Osteocyte (in vitro differentiated cells): ENCODE data around the gene DNAH11. TPM values are rescaled to one million over a fixed set of nuclear protein-coding genes. Genes with fewer than 3 reads are reported as not detected.

Source experiments
- DNase-seq: peaks from one replicate; pipeline ENCODE4 v3.0.0; 2021; ENCODE audit warnings: mixed read lengths; ENCODE audit not compliant: unreplicated experiment; ENCODE audit errors: extremely low spot score
- H3K27ac Mint-ChIP-seq: one replicate; pipeline ENCODE4 v1.8.0; 2021; ENCODE audit warnings: mild to moderate bottlenecking, mixed read lengths; ENCODE audit not compliant: unreplicated experiment
- H3K27me3 Mint-ChIP-seq: one replicate; pipeline ENCODE4 v1.8.0; 2021; ENCODE audit warnings: mixed read lengths; ENCODE audit not compliant: unreplicated experiment
- H3K36me3 Mint-ChIP-seq: one replicate; pipeline ENCODE4 v1.8.0; 2021; ENCODE audit warnings: mixed read lengths; ENCODE audit not compliant: unreplicated experiment
- H3K4me1 Mint-ChIP-seq: one replicate; pipeline ENCODE4 v1.8.0; 2021; ENCODE audit warnings: mixed read lengths; ENCODE audit not compliant: unreplicated experiment
- H3K4me3 Mint-ChIP-seq: one replicate; pipeline ENCODE4 v1.8.0; 2021; ENCODE audit warnings: mild to moderate bottlenecking, moderate library complexity, mixed read lengths; ENCODE audit not compliant: unreplicated experiment
- H3K9me3 Mint-ChIP-seq: one replicate; pipeline ENCODE4 v1.8.0; 2021; ENCODE audit warnings: mixed read lengths; ENCODE audit not compliant: unreplicated experiment
- total RNA-seq: library from RNA; stranded (reverse); gene quantifications from 2 replicates; pipeline ENCODE4 v1.2.1, GENCODE V29; 2021
- TF ChIP-seq, protein P1 (sequence below): fragments of 200-600 bp; sonication (generic); IDR thresholded peaks from 2 replicates; pipeline ENCODE4 v1.5.0; 2021; ENCODE audit warnings: antibody characterized with exemption, mild to moderate bottlenecking, moderate library complexity

Gene DNAH11
- total RNA-seq, 1 donor from 2014 or later = not detected

DNA sequence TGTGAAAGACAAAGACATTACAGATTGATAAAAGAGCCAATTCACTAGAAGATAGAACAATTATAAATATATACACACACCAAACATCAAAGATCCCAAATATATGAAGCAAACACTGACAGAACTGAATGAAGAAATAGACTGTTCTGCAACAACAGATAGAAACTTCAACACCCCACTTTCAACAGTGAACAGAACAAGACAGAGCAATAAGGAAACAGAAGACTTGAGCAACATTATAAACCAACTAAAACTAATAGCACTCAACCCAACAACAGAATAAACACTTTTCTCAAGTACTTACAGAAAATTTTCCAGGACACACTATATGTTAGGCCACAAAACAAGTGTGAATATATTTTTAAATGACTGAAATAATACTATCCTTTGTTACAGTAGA is 392.0 kb downstream of the DNAH11 start:
- no peak overlapping the region for H3K4me3 Mint-ChIP-seq
- peaks cover 33% of the 10 kb centered on the region for H3K36me3 Mint-ChIP-seq
- H3K9me3 Mint-ChIP-seq = peaks cover 31% of the 10 kb centered on the region
- H3K27ac Mint-ChIP-seq = no peak overlapping the region
- TF ChIP-seq, protein P1, sequence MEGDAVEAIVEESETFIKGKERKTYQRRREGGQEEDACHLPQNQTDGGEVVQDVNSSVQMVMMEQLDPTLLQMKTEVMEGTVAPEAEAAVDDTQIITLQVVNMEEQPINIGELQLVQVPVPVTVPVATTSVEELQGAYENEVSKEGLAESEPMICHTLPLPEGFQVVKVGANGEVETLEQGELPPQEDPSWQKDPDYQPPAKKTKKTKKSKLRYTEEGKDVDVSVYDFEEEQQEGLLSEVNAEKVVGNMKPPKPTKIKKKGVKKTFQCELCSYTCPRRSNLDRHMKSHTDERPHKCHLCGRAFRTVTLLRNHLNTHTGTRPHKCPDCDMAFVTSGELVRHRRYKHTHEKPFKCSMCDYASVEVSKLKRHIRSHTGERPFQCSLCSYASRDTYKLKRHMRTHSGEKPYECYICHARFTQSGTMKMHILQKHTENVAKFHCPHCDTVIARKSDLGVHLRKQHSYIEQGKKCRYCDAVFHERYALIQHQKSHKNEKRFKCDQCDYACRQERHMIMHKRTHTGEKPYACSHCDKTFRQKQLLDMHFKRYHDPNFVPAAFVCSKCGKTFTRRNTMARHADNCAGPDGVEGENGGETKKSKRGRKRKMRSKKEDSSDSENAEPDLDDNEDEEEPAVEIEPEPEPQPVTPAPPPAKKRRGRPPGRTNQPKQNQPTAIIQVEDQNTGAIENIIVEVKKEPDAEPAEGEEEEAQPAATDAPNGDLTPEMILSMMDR = no peak
- H3K4me1 Mint-ChIP-seq = peaks cover 8% of the 10 kb centered on the region
- no peaks in the 10 kb centered on the region for H3K27me3 Mint-ChIP-seq
- DNase-seq = no peak

DNA sequence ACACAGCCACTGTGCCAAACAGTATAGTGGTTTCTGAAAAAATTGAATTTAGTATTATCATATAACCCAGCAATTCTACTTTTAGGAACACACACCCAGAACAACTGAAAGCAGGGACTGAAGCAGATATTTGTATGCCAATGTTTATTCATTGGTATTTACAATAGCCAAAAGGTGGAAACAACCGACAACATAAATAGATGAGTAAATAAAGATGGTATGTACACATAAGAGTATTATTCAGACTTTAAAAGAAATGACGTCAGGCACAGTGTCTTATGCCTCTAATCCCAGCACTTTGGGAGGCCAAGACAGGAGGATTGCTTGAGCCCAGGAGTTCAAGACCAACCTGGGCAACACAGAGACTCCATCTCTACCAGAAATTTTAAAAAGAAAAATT is 395.6 kb downstream of the DNAH11 start:
- Mint-ChIP-seq H3K4me3 (no peak overlapping the region), H3K27ac (no peak overlapping the region), H3K36me3 (peaks cover 31% of the 10 kb centered on the region), H3K27me3 (no peaks in the 10 kb centered on the region), H3K9me3 (peaks cover 20% of the 10 kb centered on the region), H3K4me1 (peaks cover 23% of the 10 kb centered on the region)
- TF ChIP-seq, protein P1 = no peak
- DNase-seq = no peak

DNA sequence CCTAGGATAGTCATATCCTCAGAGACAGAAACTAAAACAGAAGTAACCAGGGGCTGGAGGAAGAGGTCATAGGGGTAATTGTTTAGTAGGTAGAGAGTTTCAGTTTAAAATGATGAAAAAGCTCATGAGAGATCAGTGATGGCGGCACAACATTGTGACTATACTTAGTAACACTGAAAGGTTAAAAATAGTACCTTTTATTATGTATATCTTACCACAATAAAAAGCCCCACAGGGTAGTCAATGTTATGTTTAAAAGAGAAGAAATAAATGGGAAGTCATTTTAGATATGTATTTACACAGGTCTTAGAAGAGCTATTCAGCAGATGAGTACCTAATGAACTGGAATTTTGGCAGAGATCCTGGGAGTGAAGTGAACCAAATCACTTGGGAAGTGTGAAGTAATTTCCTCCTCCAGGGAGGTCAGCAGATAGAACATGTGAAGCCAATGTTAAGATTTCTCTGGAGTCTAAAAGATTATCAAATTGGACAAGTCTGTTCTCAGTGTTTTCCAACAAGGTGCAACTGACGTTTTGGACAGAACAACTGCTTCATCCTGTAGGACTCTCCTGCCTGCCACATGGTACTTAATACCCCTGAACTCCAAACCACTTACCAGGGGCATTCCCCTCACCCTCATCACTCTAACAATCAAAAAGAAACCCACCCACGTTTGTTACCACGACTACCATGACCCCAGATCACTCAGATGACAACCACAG is 396.5 kb downstream of the DNAH11 start:
- no peak for DNase-seq

DNA sequence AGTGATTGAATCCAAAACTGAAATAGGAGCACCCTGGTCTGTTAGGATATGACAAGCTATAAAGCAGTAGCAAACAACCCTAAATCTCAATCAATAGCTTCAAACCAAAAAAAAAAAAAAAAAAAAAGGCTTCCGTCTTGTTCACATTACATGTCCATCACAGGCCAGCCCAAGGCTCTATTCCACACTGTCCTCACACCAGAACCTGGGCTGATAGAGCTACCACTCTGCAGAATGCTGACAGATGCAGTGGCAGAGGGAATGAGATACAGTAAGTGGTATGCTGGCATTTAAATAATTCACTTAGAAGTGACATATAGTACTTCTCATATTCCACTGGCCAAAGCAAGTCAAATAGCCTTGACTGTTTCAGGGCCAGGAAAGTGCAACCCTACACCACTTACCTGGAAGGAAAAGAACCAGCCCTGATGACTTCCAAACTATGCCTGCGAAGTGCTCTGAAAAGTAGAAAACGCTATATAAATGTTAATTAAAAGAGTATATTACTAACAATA is 397.1 kb downstream of the DNAH11 start:
- DNase-seq = no peak
- H3K4me3 Mint-ChIP-seq = no peak overlapping the region
- TF ChIP-seq, protein P1 = no peak
- H3K36me3 Mint-ChIP-seq = peaks cover 29% of the 10 kb centered on the region
- no peaks in the 10 kb centered on the region for H3K27me3 Mint-ChIP-seq
- peaks cover 34% of the 10 kb centered on the region for H3K4me1 Mint-ChIP-seq
- H3K9me3 Mint-ChIP-seq = peaks cover 16% of the 10 kb centered on the region
- no peak overlapping the region for H3K27ac Mint-ChIP-seq

More for the DNA sequence above, 396.5 kb downstream of the DNAH11 start:
- Mint-ChIP-seq H3K9me3 (peaks cover 20% of the 10 kb centered on the region), H3K4me1 (peaks cover 31% of the 10 kb centered on the region), H3K27ac (no peak overlapping the region), H3K36me3 (peaks cover 31% of the 10 kb centered on the region), H3K4me3 (no peak overlapping the region), H3K27me3 (no peaks in the 10 kb centered on the region)
- TF ChIP-seq, protein P1 = no peak

DNA sequence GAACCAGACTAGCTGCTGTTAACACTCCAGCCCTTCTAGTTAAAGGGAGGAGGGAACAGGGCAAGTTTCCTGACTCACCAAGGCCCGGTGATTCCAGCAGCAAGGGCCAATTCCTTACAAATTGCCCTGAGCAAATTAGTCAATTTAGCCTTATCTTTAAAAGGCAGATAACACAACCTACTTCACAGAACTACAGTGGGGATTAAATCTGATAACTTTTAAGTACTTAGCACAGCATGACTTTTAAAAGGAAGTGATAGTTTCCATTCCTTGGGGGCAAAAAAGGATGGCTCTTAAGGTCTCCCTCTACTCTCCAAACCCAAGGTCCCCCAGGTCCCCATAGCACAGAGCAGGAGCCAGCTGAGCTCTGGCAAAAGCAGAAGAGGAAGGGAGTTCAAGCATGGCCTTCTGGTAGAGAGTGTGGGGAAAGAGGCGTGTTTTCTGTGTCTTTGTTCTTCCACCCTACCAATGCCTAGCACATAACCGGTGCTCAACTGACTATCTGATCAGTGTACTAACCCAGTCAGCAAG is 398.8 kb downstream of the DNAH11 start:
- Mint-ChIP-seq H3K36me3 (peaks cover 18% of the 10 kb centered on the region), H3K4me3 (no peak overlapping the region)

More for the DNA sequence above, 398.8 kb downstream of the DNAH11 start:
- Mint-ChIP-seq H3K4me1 (peaks cover 40% of the 10 kb centered on the region), H3K27me3 (no peaks in the 10 kb centered on the region), H3K27ac (no peak overlapping the region), H3K9me3 (peaks cover 3% of the 10 kb centered on the region)
- TF ChIP-seq, protein P1 = no peak
- no peak for DNase-seq
